SU-DHL-6 (cell line): ENCODE data around the gene LGR4.

Source experiments
- H2AFZ ChIP-seq: fragments of 200-600 bp; sonication (generic); 2 replicates; pipeline ENCODE4 v1.6.1; 2014; ENCODE audit warnings: low read depth, mild to moderate bottlenecking, moderate library complexity, mixed read lengths, antibody characterized with exemption, low read length; ENCODE audit not compliant: severe bottlenecking
- H3F3A ChIP-seq: fragments of 200-600 bp; shearing (Covaris generic); 2 replicates; pipeline ENCODE4 v1.6.0; 2016; ENCODE audit warnings: antibody characterized with exemption, mild to moderate bottlenecking; ENCODE audit not compliant: insufficient read depth
- H3K27ac ChIP-seq: fragments of 200-600 bp; sonication (generic); 2 replicates; pipeline ENCODE4 v1.5.1; 2016; ENCODE audit warnings: low read depth, mild to moderate bottlenecking, low read length, moderate library complexity, mixed read lengths
- H3K27me3 ChIP-seq: fragments of 200-600 bp; sonication (generic), shearing (Covaris generic); 2 replicates; pipeline ENCODE4 v1.6.0; 2014; ENCODE audit warnings: mild to moderate bottlenecking, low read length
- H3K36me3 ChIP-seq: fragments of 200-600 bp; sonication (generic); 2 replicates; pipeline ENCODE4 v1.6.1; 2014; ENCODE audit warnings: mild to moderate bottlenecking, low read length, mixed read lengths
- H3K4me2 ChIP-seq: fragments of 300-600, 200-600 bp; shearing (Covaris generic), sonication (generic); 2 replicates; pipeline ENCODE4 v1.6.0; 2014; ENCODE audit warnings: low read length, low read depth, mild to moderate bottlenecking; ENCODE audit not compliant: poor library complexity, severe bottlenecking
- H3K4me3 ChIP-seq: fragments of 200-600 bp; sonication (generic); 2 replicates; pipeline ENCODE4 v1.5.1; 2014; ENCODE audit warnings: antibody characterized with exemption, low read length, mild to moderate bottlenecking, mixed read lengths; ENCODE audit not compliant: insufficient read depth, poor library complexity, severe bottlenecking
- H3K79me2 ChIP-seq: fragments of 200-600 bp; sonication (generic); 2 replicates; pipeline ENCODE4 v1.6.1; 2014; ENCODE audit warnings: mild to moderate bottlenecking, low read length, moderate library complexity; ENCODE audit not compliant: insufficient read depth
- H3K9ac ChIP-seq: fragments of 200-600 bp; sonication (generic); 2 replicates; pipeline ENCODE4 v1.7.0; 2014; ENCODE audit warnings: mild to moderate bottlenecking, low read length
- H3K9me2 ChIP-seq: fragments of 200-600 bp; sonication (generic); replicated peaks from 2 replicates; pipeline ENCODE4 v1.6.1; 2014; ENCODE audit warnings: low read length; ENCODE audit not compliant: insufficient read depth
- H3K9me3 ChIP-seq: fragments of 200-600 bp; sonication (generic); 2 replicates; pipeline ENCODE4 v1.6.1; 2014; ENCODE audit warnings: low read length, mixed read lengths; ENCODE audit not compliant: insufficient read depth
- H4K20me1 ChIP-seq: fragments of 200-600 bp; sonication (generic); 2 replicates; pipeline ENCODE4 v1.6.1; 2014; ENCODE audit warnings: low read depth, mild to moderate bottlenecking, antibody characterized with exemption, low read length, moderate library complexity, mixed read lengths
- EZH2phosphoT487 ChIP-seq: fragments of 200-600 bp; sonication (generic), shearing (Covaris generic); conservative IDR thresholded peaks from 2 replicates; pipeline ENCODE4 v1.6.1; 2018; ENCODE audit warnings: mild to moderate bottlenecking, antibody characterized with exemption, low read length, moderate library complexity, mixed read lengths
- TF ChIP-seq, protein P1 (sequence below): fragments of 200-600 bp; sonication (generic); IDR thresholded peaks from one replicate; pipeline ENCODE4 v1.5.1; 2017; ENCODE audit warnings: antibody characterized with exemption, mild to moderate bottlenecking, low read length, moderate library complexity; ENCODE audit not compliant: insufficient read depth, poor library complexity, severe bottlenecking

Gene LGR4

DNA sequence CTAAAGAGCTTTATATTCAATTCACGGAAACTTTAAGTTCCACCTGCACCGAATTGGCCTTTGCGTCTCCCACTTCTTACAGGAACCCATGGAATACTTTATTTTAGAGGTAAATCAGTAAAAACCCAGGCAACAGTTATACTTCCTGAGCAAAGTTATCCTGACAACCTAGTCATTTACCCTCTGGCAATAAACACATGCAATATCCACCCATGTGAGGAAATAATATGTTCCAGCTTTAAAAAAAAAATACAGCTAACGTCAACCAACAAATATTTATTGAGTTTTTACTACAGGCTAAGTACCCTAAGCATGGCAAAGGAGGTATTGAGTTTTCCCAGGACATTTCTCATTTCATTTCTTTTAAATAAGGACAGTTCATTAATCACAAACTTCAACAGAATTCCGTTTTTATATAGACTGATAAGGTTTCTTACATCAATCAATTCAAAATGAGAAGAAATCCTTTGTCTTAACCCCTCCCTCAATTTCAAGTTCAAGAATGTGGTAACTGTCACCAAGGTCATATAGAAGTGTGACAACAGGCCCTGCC, 71.2 kb downstream of the LGR4 start:
- Histone ChIP-seq H3K4me2 (no peak overlapping the region), H2AFZ (no peak overlapping the region), H3K9me2 (no peaks in the 10 kb centered on the region), H3F3A (no peaks in the 10 kb centered on the region), H3K79me2 (no peaks in the 10 kb centered on the region), H3K9ac (no peak overlapping the region), H3K36me3 (no peaks in the 10 kb centered on the region), H3K9me3 (no peaks in the 10 kb centered on the region), H3K27me3 (no peaks in the 10 kb centered on the region), H3K27ac (no peak overlapping the region), H3K4me3 (no peak overlapping the region), H4K20me1 (no peaks in the 10 kb centered on the region)
- TF ChIP-seq EZH2phosphoT487: no peak
- TF ChIP-seq, protein P1, sequence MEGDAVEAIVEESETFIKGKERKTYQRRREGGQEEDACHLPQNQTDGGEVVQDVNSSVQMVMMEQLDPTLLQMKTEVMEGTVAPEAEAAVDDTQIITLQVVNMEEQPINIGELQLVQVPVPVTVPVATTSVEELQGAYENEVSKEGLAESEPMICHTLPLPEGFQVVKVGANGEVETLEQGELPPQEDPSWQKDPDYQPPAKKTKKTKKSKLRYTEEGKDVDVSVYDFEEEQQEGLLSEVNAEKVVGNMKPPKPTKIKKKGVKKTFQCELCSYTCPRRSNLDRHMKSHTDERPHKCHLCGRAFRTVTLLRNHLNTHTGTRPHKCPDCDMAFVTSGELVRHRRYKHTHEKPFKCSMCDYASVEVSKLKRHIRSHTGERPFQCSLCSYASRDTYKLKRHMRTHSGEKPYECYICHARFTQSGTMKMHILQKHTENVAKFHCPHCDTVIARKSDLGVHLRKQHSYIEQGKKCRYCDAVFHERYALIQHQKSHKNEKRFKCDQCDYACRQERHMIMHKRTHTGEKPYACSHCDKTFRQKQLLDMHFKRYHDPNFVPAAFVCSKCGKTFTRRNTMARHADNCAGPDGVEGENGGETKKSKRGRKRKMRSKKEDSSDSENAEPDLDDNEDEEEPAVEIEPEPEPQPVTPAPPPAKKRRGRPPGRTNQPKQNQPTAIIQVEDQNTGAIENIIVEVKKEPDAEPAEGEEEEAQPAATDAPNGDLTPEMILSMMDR: no peak

DNA sequence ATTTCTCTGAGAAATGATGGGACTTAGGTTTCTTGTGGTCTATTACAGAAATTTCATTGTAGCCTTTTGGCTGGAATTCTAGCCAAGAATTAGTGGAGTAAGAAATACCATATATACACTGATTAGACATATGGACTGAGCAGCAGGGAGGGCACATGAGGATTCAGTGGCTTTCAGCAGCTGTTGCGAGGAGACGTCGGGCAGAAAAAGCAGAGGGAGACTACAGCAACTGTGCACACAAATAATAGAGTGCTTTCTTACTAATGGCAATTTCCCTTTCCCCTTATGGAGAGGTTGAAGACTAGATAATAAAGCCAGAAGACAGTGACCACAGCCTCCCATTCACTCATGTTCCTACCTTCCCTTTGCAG, 74.2 kb downstream of the LGR4 start:
- H3K36me3 ChIP-seq: no peaks in the 10 kb centered on the region
- H4K20me1 ChIP-seq: no peaks in the 10 kb centered on the region
- no peak overlapping the region for H3K9ac ChIP-seq
- no peak overlapping the region for H2AFZ ChIP-seq
- no peak overlapping the region for H3K4me2 ChIP-seq
- no peaks in the 10 kb centered on the region for H3F3A ChIP-seq
- no peaks in the 10 kb centered on the region for H3K9me3 ChIP-seq
- H3K27me3 ChIP-seq: no peaks in the 10 kb centered on the region
- TF ChIP-seq, protein P1: no peak
- TF ChIP-seq EZH2phosphoT487: no peak
- H3K79me2 ChIP-seq: no peaks in the 10 kb centered on the region
- H3K4me3 ChIP-seq: no peak overlapping the region
- no peak overlapping the region for H3K27ac ChIP-seq
- H3K9me2 ChIP-seq: no peaks in the 10 kb centered on the region

DNA sequence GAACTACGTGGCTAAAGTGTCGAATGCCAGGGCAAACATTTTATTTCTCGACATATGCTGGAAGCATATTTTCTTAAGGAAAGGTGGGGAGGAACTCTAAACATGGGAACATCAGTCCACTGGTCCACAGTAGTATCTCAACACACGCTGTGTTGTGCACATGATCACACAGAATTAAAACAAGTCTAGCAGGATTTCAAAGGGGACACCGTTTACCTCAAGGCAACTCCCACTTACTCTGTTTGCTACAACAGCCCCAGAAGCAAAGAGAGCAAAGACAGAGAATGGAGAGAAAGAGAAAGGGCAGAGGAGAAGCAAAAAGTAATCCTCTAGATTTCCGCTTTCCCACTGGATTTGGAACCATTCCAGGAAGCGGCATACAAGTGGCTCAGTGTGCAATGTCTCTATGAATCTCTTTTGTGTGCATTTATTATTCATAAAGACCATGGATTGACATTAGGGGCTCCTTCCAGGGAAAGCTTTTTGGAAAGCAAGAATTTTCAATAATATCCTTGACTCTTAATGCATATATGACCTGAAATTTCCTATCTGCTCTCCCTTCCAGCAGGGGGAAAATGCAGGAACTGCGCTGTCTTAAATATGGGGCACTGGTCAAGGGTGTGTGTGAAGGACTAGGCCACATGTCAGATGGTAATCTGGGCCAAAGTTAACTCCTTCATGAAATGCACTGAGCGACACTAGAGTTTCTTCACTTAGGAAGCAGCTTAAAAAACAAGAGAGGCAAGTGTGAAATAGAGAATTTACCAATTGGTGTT, 74.8 kb downstream of the LGR4 start:
- H3F3A ChIP-seq: no peaks in the 10 kb centered on the region
- no peaks in the 10 kb centered on the region for H3K27me3 ChIP-seq
- no peaks in the 10 kb centered on the region for H4K20me1 ChIP-seq
- H3K9ac ChIP-seq: no peak overlapping the region
- H3K4me2 ChIP-seq: no peak overlapping the region
- no peaks in the 10 kb centered on the region for H3K9me2 ChIP-seq
- TF ChIP-seq, protein P1: no peak
- no peak for TF ChIP-seq EZH2phosphoT487
- no peak overlapping the region for H3K4me3 ChIP-seq
- no peaks in the 10 kb centered on the region for H3K79me2 ChIP-seq
- H3K36me3 ChIP-seq: no peaks in the 10 kb centered on the region
- no peaks in the 10 kb centered on the region for H3K9me3 ChIP-seq
- H3K27ac ChIP-seq: no peak overlapping the region
- H2AFZ ChIP-seq: no peak overlapping the region
